A549 (cell line): ENCODE measurements around the gene DDR2. TPM values are rescaled to one million over a fixed set of nuclear protein-coding genes. Genes with fewer than 3 reads are reported as not detected.

Experiments
- ATAC-seq, 2 experiments: fragments of 200-7000 bp in 1 of 2; fragments of >200 bp in 1 of 2; cut with Nextera tagmentation in 1 of 2; cut with Tn5 transposase in 1 of 2; 3 replicates each; pipeline versions ENCODE4 v1.8.0 to v1.9.1; 2018 to 2020; ENCODE audit warnings: mild to moderate bottlenecking in 1 of 2, moderate library complexity in 1 of 2
- CTCF ChIA-PET: fragments of 300-600 bp; sonication (Branson Sonifier 250); formaldehyde crosslinking; extraction: SDS; loops from one replicate; lab custom pipeline; 2021; ENCODE audit warnings: antibody characterized with exemption, inconsistent platforms; lab: Yijun Ruan, JAX
- POLR2A ChIA-PET: fragments of 350-600 bp; formaldehyde crosslinking; extraction: SDS; loops from one replicate; lab custom pipeline; 2021; ENCODE audit warnings: antibody characterized with exemption, inconsistent platforms; lab: Yijun Ruan, JAX
- DNase-seq, 2 experiments: peaks; one replicate each; pipeline versions ENCODE4 v3.0.0 to v3.0.0-alpha.2; 2011 to 2016; ENCODE audit warnings: low read depth in 1 of 2, low spot score in 1 of 2
- FAIRE-seq: peaks from 2 replicates; lab custom pipeline; 2011; peaks lifted over from hg19 to GRCh38; lab: Jason Lieb, UNC
- H3K27ac ChIP-seq, 2 experiments: fragments of >200 bp; sonication (Bioruptor Twin); formaldehyde crosslinking; 3 replicates each; pipeline ENCODE4 v1.5.1; 2016 to 2017
- H3K4me1 ChIP-seq: fragments of >200 bp; sonication (Bioruptor Twin); formaldehyde crosslinking; 3 replicates; pipeline ENCODE4 v1.6.1; 2016
- H3K4me2 ChIP-seq: fragments of >200 bp; sonication (Bioruptor Twin); formaldehyde crosslinking; 3 replicates; pipeline ENCODE4 v1.6.1; 2016
- H3K4me3 ChIP-seq: fragments of >200 bp; sonication (Bioruptor Twin); formaldehyde crosslinking; 3 replicates; pipeline ENCODE4 v1.5.1; 2016
- H3K9me3 ChIP-seq: fragments of >200 bp; sonication (Bioruptor Twin); formaldehyde crosslinking; 3 replicates; pipeline ENCODE4 v1.6.1; 2016
- BHLHE40 ChIP-seq: IDR thresholded peaks from 2 replicates; pipeline ENCODE4 v1.6.1; 2012; ENCODE audit warnings: low read depth, low read length, inconsistent platforms
- CBX2 ChIP-seq: fragments of 200-600 bp; sonication (generic); IDR thresholded peaks from 2 replicates; pipeline ENCODE4 v1.6.1; 2016; ENCODE audit warnings: low read depth, mild to moderate bottlenecking, borderline replicate concordance
- CBX8 ChIP-seq: fragments of 200-600 bp; sonication (generic); IDR thresholded peaks from 2 replicates; pipeline ENCODE4 v1.6.1; 2016
- CTCF ChIP-seq: fragments of >200 bp; sonication (Bioruptor Twin); formaldehyde crosslinking; IDR thresholded peaks from 3 replicates; pipeline ENCODE4 v1.5.1; 2016
- ELK1 ChIP-seq: fragments of 150-350 bp; IDR thresholded peaks from 2 replicates; pipeline ENCODE4 v1.6.1; 2014; ENCODE audit warnings: low read depth, mild to moderate bottlenecking, low read length
- EP300 ChIP-seq, 2 experiments: fragments of >200 bp; sonication (Bioruptor Twin); formaldehyde crosslinking; IDR thresholded peaks; 2 replicates in 1 of 2; 3 replicates in 1 of 2; pipeline ENCODE4 v1.6.1; 2016 to 2017
- FOSB ChIP-seq: fragments of 250-450 bp; sonication (Bioruptor Pico); IDR thresholded peaks from 2 replicates; pipeline ENCODE4 v1.5.0; 2020; ENCODE audit warnings: mild to moderate bottlenecking, moderate library complexity
- FOSL2 ChIP-seq, 2 experiments: fragments of 450-650 bp in 1 of 2; fragments of >200 bp in 1 of 2; sonication (Bioruptor Twin) in 1 of 2; formaldehyde crosslinking; IDR thresholded peaks; 2 replicates each; pipeline versions ENCODE4 v1.5.0 to v1.6.1; 2016 to 2020; ENCODE audit warnings: mild to moderate bottlenecking in 1 of 2, moderate library complexity in 1 of 2
- HOXB5 ChIP-seq: fragments of 250-450 bp; sonication (Bioruptor Pico); IDR thresholded peaks from 2 replicates; pipeline ENCODE4 v1.5.0; 2020; ENCODE audit warnings: mild to moderate bottlenecking, moderate library complexity
- JUN ChIP-seq, 2 experiments: fragments of >200 bp; sonication (Bioruptor Twin); formaldehyde crosslinking; IDR thresholded peaks; 2 replicates in 1 of 2; 3 replicates in 1 of 2; pipeline ENCODE4 v1.6.1; 2016 to 2017
- JUNB ChIP-seq: fragments of >200 bp; sonication (Bioruptor Twin); formaldehyde crosslinking; IDR thresholded peaks from 2 replicates; pipeline ENCODE4 v1.6.1; 2016
- KDM5A ChIP-seq: fragments of 200-600 bp; sonication (generic); IDR thresholded peaks from 2 replicates; pipeline ENCODE4 v1.6.1; 2016; ENCODE audit warnings: antibody characterized with exemption, mild to moderate bottlenecking
- MAFK ChIP-seq: fragments of 450-650 bp; IDR thresholded peaks from 2 replicates; pipeline ENCODE4 v1.6.1; 2014; ENCODE audit not compliant: partially characterized antibody
- MAZ ChIP-seq: fragments of 150-350 bp; IDR thresholded peaks from 2 replicates; pipeline ENCODE4 v1.6.1; 2014; ENCODE audit warnings: antibody characterized with exemption, low read depth, low read length, borderline replicate concordance
- PHF8 ChIP-seq: fragments of 200-600 bp; sonication (generic); IDR thresholded peaks from 2 replicates; pipeline ENCODE4 v1.6.1; 2016; ENCODE audit warnings: low read depth, mild to moderate bottlenecking, antibody characterized with exemption, moderate library complexity, borderline replicate concordance
- POLR2A ChIP-seq: IDR thresholded peaks from 2 replicates; pipeline ENCODE4 v1.6.1; 2012; ENCODE audit warnings: mild to moderate bottlenecking, low read length
- REST ChIP-seq: fragments of 200-600 bp; sonication (generic); IDR thresholded peaks from 2 replicates; pipeline ENCODE4 v1.6.1; 2016; ENCODE audit warnings: antibody characterized with exemption, mild to moderate bottlenecking, moderate library complexity
- RFX5 ChIP-seq: fragments of 450-650 bp; IDR thresholded peaks from 2 replicates; pipeline ENCODE4 v1.7.1; 2014; ENCODE audit warnings: antibody characterized with exemption, mild to moderate bottlenecking, moderate library complexity
- SREBF2 ChIP-seq: fragments of 450-650 bp; IDR thresholded peaks from 2 replicates; pipeline ENCODE4 v1.6.1; 2014; ENCODE audit warnings: mild to moderate bottlenecking, moderate library complexity
- TP53 ChIP-seq: fragments of 250-450 bp; sonication (Bioruptor Pico); IDR thresholded peaks from 2 replicates; pipeline ENCODE4 v1.5.0; 2021; ENCODE audit warnings: mild to moderate bottlenecking, moderate library complexity
- USF2 ChIP-seq: fragments of 450-650 bp; IDR thresholded peaks from 2 replicates; pipeline ENCODE4 v1.6.1; 2014; ENCODE audit warnings: antibody characterized with exemption
- ZC3H11A ChIP-seq: fragments of 450-650 bp; IDR thresholded peaks from 2 replicates; pipeline ENCODE4 v1.6.1; 2014; ENCODE audit warnings: antibody characterized with exemption, mild to moderate bottlenecking
- WGBS: methylation state at CpG from one replicate; pipeline ENCODE4 v1.1.6; 2017; ENCODE audit errors: missing lambda C conversion rate; 5-methylcytosine and 5-hydroxymethylcytosine counted together
- polyA plus RNA-seq, 4 experiments: library from polyadenylated mRNA; depleted of rRNA in 3 of 4; stranded (reverse); fragments of >200 nt; fragmentation: RNase III in 1 of 4; extraction: RNeasy Plus Mini Kit Qiagen cat#74134 plus additional on column Dnase treatment in 1 of 4; gene quantifications; 2 replicates in 3 of 4; 3 replicates in 1 of 4; pipeline ENCODE4 v1.2.3, GENCODE V29; 2011 to 2017
- TF ChIP-seq, protein P1 (sequence below): fragments of >200 bp; sonication (Bioruptor Twin); formaldehyde crosslinking; IDR thresholded peaks from 3 replicates; pipeline ENCODE4 v1.6.1; 2016
- TF ChIP-seq, protein P2 (sequence below): IDR thresholded peaks from 2 replicates; pipeline ENCODE4 v1.6.1; 2012
- TF ChIP-seq, protein P3 (sequence below): IDR thresholded peaks from 2 replicates; pipeline ENCODE4 v1.6.1; 2012; ENCODE audit warnings: low read depth, borderline replicate concordance

Gene DDR2
- polyA plus RNA-seq, 2 of the 4 experiments (the other 2 are of a cell fraction), result 0.14 to 0.49 TPM

- H3K27ac ChIP-seq, result no peak overlapping the region
- FAIRE-seq (no peak), ATAC-seq (no peak), DNase-seq (no peak)
- ChIA-PET CTCF (interaction anchor here (1.6 kb wide), 1 partner anchor 26 kb away, joined by 4 read pairs; no protein-coding TSS in a partner anchor), POLR2A (no interaction called here)
- no peak overlapping the region for H3K4me2 ChIP-seq
- no peaks in the 10 kb centered on the region for H3K4me1 ChIP-seq
- H3K4me3 ChIP-seq, result no peak overlapping the region
- WGBS, result 89% methylated on average over 6 of the region's 6 CpGs
- TF ChIP-seq, protein P1, sequence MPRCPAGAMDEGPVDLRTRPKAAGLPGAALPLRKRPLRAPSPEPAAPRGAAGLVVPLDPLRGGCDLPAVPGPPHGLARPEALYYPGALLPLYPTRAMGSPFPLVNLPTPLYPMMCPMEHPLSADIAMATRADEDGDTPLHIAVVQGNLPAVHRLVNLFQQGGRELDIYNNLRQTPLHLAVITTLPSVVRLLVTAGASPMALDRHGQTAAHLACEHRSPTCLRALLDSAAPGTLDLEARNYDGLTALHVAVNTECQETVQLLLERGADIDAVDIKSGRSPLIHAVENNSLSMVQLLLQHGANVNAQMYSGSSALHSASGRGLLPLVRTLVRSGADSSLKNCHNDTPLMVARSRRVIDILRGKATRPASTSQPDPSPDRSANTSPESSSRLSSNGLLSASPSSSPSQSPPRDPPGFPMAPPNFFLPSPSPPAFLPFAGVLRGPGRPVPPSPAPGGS, result no peak
- TF ChIP-seq MAFK (no peak), KDM5A (no peak), RFX5 (no peak), JUN (IDR thresholded peaks at IDR 0.05) (no peak)
- H3K9me3 ChIP-seq, result no peaks in the 10 kb centered on the region
These were observed 44.9 kb upstream of the DDR2 start for GRCh38 chr1:162587347-162587746.

- H3K4me1 ChIP-seq, result no peaks in the 10 kb centered on the region
- WGBS, result 89% methylated on average over 5 of the region's 5 CpGs
- CTCF ChIA-PET, result interaction anchor here (0.6 to 1.6 kb wide), 2 partner anchors 25 to 665 kb away, joined by 4 to 5 read pairs; no protein-coding TSS in a partner anchor
- no peak for ATAC-seq
- no peaks in the 10 kb centered on the region for H3K9me3 ChIP-seq
- POLR2A ChIA-PET, result no interaction called here
- no peak overlapping the region for H3K4me3 ChIP-seq
- H3K4me2 ChIP-seq, result no peak overlapping the region
- TF ChIP-seq TP53 (CRISPR knock-in tag) (no peak), BHLHE40 (no peak), FOSB (no peak), CBX8 (no peak), EP300 (IDR thresholded peaks at IDR 0.05) (no peak), SREBF2 (no peak), HOXB5 (CRISPR knock-in tag) (no peak), MAZ (no peak), PHF8 (no peak), ELK1 (no peak), USF2 (no peak), FOSL2 (IDR thresholded peaks at IDR 0.05) (no peak), FOSL2 (CRISPR knock-in tag; IDR thresholded peaks at IDR 0.05) (no peak), CTCF (no peak), POLR2A (no peak), CBX2 (no peak), REST (no peak), JUNB (no peak), ZC3H11A (no peak)
- TF ChIP-seq, protein P2, sequence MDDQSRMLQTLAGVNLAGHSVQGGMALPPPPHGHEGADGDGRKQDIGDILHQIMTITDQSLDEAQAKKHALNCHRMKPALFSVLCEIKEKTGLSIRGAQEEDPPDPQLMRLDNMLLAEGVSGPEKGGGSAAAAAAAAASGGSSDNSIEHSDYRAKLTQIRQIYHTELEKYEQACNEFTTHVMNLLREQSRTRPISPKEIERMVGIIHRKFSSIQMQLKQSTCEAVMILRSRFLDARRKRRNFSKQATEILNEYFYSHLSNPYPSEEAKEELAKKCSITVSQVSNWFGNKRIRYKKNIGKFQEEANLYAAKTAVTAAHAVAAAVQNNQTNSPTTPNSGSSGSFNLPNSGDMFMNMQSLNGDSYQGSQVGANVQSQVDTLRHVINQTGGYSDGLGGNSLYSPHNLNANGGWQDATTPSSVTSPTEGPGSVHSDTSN, result no peak
- TF ChIP-seq, protein P3, sequence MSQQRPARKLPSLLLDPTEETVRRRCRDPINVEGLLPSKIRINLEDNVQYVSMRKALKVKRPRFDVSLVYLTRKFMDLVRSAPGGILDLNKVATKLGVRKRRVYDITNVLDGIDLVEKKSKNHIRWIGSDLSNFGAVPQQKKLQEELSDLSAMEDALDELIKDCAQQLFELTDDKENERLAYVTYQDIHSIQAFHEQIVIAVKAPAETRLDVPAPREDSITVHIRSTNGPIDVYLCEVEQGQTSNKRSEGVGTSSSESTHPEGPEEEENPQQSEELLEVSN, result no peak
- TF ChIP-seq, all 56 proteins: peak for 0
- no peak overlapping the region for H3K27ac ChIP-seq
- no peak for FAIRE-seq
- no peak for DNase-seq
These were observed 44.5 kb upstream of the DDR2 start for GRCh38 chr1:162587761-162588260.
